ENCODE results near the gene COMMD9. TPM values are rescaled to one million over a fixed set of nuclear protein-coding genes. Genes with fewer than 3 reads are reported as not detected.

The COMMD9 gene
- total RNA-seq, 1 donor from 2014 or later, result 56.2 TPM

DNA sequence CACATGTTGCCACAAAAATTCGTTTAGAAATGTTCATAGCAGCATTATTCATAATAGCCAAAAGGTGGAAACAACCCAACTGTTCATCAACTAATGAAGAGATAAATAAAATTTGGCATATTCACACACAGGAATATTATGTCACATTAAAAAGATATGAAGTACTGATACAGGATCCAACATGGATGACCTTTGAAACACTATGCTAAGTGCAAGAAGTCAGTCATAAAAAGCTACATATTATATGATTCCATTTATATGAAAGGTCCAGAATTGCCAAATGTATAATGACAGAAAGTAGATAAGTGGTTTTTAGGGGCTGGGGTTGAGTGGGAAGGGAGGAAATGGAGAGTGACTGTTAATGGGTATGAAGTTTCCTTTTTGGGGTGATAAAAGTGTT, 15.8 kb upstream of the COMMD9 start:
- DNase-seq (no peak), ATAC-seq (ENCODE audit: poor library complexity) (no peak)
- intact Hi-C loops (cut with DNase I), result no loop called here

DNA sequence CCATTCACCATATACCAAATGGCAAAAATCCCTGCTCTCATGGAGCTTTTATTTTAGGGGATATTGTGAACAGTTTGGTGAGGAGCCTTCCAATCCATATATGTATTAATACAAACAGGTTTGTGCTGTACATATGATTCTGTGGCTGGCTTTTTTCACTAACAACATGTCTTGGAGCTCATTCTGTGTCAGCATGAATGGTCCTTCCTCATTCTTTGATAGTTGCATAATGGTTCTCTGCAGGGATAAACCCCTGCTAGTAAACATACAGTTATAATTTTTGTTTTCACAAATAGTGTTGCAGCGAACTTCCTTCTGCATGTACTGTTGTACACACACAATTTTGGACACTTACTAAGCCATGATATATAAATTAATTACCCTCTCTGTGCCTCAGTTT, 15.1 kb upstream of the COMMD9 start:
- DNase-seq (no peak), ATAC-seq (ENCODE audit: poor library complexity) (no peak)
- intact Hi-C loops (cut with DNase I), result no loop called here

DNA sequence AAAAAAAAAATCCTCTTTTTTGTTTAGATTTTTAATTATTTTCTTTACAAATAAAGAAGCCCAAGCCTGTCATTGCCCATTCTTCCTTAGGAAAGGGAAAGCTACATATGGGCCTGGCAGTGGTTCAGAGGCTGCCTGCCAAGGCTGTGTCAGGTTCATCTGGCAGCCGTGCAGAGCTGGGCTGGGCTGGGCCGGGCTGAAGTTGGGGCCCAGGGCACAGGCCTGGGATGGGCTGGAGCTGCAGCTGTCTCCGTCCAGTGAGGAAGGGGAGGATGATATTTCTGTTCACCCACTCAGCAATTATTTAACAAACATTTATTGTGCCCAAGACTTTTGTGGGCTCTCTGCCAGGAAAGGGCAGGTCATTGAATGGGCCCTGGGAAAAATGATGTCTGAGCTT, 11.4 kb upstream of the COMMD9 start:
- DNase-seq (peak; percentile 84), ATAC-seq (ENCODE audit: poor library complexity) (peak; percentile 97)
- intact Hi-C loops (cut with DNase I), result no loop called here

DNA sequence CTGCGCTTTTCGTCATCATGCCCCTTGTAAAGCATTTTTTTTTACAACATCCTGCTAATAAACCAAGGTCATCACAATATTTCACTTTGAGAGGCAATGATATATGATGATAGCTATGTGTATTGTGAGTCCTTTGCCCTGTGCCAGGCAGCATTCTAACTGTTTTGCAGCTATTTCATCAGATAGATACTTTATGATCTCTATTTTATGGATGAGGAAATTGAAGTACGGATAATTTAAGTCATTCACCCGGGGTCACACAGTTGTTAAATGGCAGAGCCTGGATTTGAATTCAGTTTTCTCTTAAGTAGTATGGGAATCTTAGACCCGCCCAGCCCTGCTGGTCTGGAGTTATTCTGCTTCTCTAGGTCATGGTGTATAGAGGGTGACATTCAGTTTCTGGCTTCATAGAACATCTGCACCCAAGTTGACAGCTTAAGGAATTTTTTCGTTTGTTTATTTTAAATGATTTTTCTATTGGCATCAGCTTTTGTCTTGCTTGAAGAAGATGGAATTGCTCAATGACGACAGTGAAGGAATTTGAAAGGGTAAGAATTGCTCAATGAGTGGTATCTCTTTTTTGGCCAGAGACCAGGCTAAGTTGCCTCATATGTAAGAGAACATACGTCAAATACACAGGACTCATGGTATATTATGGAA, 7.8 kb upstream of the COMMD9 start:
- no peak for ATAC-seq (ENCODE audit: poor library complexity)
- intact Hi-C loops (cut with DNase I), result no loop called here
- no peak for DNase-seq

DNA sequence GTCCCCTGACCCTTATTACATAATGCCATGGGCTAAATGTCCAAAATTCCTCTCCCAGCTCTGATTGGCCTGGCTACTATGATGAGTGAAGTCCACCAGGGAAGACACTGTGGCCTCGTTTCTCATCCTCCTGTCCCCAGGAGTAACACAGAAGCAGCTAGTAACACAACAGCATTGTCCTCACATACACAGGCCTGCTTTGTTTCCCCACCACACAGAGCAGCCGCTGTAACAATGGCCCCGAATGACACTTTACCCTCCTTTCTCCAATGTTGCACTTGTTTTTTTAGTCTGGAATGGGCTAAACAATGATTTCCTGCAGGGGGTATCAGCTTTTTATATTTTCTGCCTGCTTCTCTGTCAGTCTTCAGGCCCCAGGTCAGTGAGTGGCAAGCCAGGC, 6.7 kb upstream of the COMMD9 start, which contains the start of gene PRR5L:
TSS of gene PRR5L (plus strand) at position 363 of the 400 bp plus-strand sequence. CDS start 104,834 bp downstream, outside the sequence.
- ATAC-seq (ENCODE audit: poor library complexity) (no peak), DNase-seq (no peak)
- intact Hi-C loops (cut with DNase I), result no loop called here

DNA sequence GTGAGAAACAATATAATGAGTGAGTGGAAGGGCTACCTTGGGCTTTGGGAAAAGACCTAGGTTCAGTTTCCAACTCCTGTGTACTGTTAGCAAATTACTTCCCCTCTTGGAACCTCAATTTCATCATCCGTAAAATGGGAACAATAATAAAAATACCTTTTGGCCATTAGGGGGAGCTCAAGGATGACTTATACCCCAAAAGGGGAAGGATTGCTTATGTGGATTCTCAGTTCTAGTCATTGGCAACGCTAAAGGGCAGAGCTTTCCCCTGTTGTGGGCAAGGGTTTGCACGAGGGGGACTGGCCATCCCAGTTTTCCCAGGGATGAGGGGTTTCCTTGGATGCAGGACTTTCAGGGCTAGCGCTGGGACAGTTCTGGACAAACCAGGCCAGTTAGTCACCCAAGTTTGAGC, 3.1 kb upstream of the COMMD9 start:
- intact Hi-C loops (cut with DNase I), result loop anchor here (5.0 kb wide), 2 partner anchors 185 to 205 kb away; no protein-coding TSS in a partner anchor
- ATAC-seq (ENCODE audit: poor library complexity) (no peak), DNase-seq (no peak)

DNA sequence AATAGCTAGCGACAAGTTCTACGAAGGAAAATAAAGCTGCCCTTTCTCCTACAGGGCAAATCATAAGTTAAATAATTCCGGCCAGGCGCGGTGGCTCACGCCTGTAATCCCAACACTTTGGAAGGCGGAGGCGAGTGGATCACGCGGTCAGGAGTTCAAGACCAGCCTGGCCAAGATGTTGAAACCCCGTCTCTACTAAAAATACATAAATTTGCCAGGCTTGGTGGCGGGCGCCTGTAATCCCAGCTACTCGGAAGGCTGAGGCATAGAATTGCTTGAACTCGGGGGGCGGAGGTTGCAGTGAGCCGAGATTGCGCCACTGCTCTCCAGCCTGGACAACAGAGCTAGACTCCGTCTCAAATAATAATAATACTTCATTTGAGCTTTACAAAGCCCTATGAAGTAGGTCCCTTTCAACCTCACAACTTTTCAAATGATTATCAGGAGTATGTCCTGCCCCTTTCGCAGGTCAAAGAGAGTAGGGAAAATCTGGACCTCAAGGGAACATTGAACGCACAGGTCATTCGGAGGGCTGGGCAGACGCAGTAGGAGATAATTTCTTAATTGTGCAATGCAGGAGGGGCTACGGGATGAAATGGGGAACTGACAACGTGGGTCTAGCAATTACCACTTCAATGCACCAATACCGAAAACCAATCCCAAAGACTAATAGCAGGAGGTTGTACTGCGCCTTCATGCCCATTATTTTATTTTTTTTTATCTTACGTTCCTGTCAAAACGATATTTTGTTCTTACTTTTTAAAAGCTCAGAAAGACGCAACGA, 590 bp downstream of the COMMD9 start:
- ATAC-seq (ENCODE audit: poor library complexity), result peak; percentile 26
- intact Hi-C loops (cut with DNase I), result no loop called here
- no peak for DNase-seq

DNA sequence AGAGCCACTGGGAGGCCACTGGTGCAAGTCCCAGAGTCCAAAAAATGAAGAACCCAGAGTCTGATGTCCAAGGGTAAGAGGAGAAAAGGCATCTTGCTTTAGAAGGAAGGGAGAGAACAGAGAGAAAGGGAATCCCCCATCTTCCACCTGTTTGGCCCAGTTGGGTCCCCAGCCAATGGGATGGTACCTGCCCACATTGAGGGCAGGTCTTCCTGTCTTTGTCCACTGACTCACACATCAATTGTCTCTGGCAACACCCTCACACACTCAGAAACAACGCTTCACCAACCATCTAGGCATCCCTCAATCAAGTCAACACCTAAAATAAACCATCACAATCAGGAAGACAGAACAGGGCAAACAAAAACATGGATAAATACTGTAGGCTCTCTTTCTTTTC, 6.3 kb downstream of the COMMD9 start:
- DNase-seq (no peak), ATAC-seq (ENCODE audit: poor library complexity) (no peak)
- intact Hi-C loops (cut with DNase I), result no loop called here

DNA sequence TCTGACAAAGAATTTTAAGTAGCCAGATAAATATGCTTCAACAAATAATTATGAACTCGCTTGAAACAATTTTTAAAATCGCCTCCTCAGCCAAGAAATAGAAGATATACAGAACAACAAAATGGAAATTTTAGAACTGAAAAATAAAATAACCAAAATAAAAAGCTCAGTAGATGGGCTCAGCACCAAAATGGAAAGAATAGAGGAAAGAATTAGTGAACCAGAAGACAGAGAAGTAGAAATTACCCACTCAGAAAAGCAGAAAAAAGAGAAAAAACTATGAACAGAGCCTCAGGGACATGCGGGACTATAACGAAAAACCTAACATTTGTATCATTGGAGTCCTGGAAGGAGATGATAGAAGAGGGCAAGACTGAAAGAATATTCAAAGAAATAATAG, 7.4 kb downstream of the COMMD9 start:
- no peak for DNase-seq
- ATAC-seq (ENCODE audit: poor library complexity), result no peak
- intact Hi-C loops (cut with DNase I), result no loop called here

DNA sequence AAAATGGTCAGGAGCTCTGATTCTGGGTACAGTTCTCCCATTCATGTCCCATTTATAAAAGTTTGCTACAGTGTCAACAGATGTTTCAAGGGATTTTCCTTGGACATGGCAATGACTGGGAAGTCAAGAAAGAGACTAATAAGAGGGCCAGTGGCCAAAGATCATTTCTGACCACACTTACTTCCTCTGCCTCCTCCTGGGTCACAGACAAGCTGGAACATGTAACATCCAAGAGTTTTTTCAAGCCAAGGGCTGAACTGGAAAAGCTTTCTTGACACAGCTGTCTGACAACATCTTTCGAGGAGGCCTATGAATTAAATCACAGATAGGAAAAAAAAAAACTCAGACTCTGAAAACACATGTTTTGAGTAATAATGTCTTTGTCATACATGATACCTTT, 8.7 kb downstream of the COMMD9 start:
- intact Hi-C loops (cut with DNase I), result no loop called here
- ATAC-seq (ENCODE audit: poor library complexity) (no peak), DNase-seq (no peak)

DNA sequence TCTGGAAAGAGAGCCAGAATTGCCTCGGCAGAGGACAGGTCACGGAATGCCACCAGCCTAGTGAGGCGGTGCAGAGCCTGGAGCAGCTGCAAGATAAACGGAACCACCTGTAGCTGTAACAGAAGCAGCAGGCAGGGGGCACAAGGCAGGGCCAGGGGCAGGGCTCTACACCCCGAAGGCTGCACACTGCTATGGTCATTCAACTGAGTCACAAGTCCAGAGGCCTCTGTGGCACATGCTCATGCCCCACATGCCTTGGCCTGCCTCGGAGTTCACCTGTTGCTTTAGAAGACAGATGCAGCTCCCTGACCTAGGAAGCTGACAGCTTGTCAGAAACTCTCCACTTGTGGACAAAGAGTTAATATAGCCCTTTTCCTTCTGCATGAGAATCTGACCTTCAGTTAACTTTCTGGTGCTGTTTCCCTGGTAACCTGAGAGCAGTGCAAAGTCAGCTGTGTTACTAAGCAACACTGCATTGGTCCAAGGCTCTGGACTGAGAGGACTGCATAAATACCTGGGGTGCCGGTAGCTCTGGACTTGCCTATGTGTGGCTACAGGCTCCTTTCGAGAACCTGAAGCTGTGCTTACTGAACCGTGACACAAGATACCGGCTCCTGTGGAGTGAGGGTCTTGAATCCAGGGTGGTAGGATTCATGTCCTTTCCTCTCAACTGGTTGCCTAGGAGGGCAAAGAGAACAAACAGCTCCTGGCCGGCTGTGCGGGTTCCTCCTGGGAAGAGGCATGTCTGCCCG, 10.5 kb downstream of the COMMD9 start:
- DNase-seq (no peak), ATAC-seq (ENCODE audit: poor library complexity) (no peak)
- intact Hi-C loops (cut with DNase I), result no loop called here

DNA sequence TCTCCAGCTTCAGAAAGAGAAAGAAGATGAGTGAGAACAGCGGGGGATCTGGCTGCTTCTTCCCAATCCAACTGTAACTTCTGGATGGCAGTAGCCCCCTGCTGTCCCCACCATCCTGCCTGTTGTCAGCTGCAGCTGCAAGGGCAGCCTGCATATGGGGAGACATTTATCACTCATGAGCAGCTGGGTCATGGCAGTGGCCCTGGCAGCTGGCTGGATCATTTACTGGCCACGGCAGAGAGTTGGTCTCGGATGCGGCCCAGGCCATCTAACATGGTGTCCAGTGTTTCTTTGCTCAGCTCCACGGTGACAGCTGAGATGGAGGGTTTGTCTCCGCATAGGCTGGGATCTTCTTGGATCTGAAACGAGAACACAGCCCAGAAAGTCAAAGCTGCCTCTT, 14.8 kb downstream of the COMMD9 start:
- DNase-seq (no peak), ATAC-seq (ENCODE audit: poor library complexity) (no peak)
- intact Hi-C loops (cut with DNase I), result no loop called here

DNA sequence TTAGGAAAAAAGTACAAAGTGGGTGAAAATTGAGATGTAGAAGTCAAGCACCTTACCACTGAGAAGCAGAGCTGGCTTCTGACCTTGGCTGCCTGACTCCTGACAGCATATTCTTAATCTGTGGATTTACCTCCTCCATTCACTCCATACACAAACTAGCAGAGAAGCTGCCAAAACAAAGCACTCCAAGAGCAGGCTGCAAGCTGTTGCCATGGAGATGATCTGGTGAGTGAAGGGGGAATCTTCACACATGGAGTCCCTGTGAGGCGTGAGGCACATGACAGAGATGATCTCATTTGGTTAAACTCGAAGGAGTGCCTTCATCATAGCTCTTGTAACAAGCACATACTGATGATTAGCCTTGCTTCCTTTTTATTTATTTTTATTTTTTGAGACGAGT, 16.1 kb downstream of the COMMD9 start:
- ATAC-seq (ENCODE audit: poor library complexity) (no peak), DNase-seq (no peak)
- intact Hi-C loops (cut with DNase I), result no loop called here

DNA sequence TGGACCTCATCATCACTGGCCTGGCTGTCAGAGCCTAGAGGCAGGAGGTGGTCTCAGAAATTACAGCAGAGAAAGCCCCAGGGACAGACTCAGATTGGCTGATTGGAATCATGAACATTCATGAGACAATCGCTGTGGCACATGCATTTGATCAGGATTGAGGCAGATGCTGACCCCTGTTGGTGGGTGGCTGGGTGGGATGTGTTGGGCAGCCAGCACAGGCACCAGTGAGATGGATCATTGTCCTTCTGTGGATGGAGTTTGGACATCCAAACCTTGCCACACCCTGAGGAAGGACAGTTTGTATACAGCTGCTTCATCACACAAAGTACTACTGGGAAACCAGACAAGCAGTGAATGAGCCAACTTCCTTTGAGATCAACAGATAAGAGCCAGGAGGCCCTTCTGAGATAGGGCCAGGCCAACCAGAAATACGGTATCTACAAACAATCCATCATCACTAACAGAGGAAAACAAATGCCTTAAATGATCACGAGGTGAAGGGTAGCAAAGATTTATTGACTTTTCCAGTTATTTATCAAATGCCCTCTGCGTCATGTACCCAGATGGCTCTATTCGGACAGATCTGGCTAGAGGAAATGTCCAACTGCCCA, 17.3 kb downstream of the COMMD9 start:
- ATAC-seq (ENCODE audit: poor library complexity) (no peak), DNase-seq (no peak)
- intact Hi-C loops (cut with DNase I), result no loop called here

DNA sequence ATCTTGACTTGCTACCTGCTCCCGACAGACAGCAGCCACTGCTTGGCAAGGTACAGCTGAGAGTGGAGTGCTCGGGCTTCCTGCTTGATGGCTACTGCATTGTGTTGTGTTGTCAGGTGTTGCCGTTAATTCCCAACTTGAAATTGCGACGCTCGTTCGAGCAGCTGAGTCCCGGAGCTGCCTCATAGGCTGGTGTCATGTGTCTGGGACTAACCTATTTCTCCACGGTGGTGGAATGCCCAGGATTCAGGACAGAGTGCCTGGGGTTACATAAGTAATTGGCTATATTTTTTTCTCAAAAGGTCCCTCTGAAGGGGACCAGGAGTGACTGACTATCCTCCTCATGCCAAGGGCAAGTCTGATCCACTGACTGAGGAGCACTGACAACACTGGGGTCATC, 18.5 kb downstream of the COMMD9 start:
- intact Hi-C loops (cut with DNase I), result no loop called here

DNA sequence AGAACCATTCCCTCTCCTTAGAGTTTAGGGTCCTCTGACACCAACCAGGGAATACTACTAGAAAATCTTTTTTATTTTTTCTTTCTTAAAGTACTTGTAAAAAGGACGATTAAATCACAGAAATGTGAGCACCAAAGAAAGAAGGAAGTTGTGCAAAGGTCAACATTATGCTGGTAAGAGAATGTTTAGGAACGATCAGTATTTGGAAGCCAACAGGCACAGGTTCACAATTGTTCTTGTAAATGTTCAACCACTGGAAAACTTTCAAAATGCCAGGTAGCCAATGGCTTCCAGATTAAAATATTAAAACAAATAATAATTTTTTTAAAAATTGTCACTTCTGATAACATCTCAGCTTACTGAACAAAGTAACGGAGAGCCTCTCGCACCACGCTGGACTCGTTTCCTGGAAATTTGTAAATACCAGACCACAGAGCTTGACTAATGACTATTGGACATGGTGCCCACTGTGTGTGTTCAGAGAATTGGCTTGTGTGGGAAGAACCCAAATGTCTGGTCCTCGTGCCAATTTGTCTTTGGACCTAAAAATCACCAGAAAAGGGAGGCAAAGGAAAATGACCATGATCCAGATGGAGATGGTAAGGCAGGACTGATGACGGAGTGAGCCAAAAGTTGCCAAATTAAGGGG, 20.8 kb downstream of the COMMD9 start:
- no peak for ATAC-seq (ENCODE audit: poor library complexity)
- intact Hi-C loops (cut with DNase I), result loop anchor here (5.0 to 10.0 kb wide), 3 partner anchors 134 to 651 kb away; partner anchors contain the start of gene FJX1
- DNase-seq, result no peak

More for the DNA sequence above, 18.5 kb downstream of the COMMD9 start:
- DNase-seq (no peak), ATAC-seq (ENCODE audit: poor library complexity) (no peak)

DNA sequence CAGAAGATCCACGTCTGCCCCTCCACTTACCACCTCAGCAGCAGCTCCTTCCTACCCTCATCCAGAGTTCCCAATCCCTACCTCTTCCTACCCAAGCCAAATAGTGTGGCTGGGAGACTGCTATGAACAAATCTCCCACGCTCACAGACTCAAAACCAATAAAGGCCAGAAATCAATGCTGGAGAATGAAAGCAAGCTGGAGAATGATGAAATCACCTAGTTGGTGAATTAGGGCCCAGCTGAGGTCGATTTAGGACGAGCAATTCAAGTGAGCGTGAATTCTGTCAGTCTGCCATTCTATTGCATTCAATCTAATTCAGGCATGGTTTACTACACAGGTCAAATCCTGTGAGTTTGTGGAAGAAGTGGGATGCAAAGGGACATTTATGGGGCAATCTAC, 22.5 kb downstream of the COMMD9 start:
- DNase-seq (no peak), ATAC-seq (ENCODE audit: poor library complexity) (no peak)
- intact Hi-C loops (cut with DNase I), result loop anchor here (5.0 to 10.0 kb wide), 3 partner anchors 132 to 649 kb away; partner anchors contain the start of gene FJX1

DNA sequence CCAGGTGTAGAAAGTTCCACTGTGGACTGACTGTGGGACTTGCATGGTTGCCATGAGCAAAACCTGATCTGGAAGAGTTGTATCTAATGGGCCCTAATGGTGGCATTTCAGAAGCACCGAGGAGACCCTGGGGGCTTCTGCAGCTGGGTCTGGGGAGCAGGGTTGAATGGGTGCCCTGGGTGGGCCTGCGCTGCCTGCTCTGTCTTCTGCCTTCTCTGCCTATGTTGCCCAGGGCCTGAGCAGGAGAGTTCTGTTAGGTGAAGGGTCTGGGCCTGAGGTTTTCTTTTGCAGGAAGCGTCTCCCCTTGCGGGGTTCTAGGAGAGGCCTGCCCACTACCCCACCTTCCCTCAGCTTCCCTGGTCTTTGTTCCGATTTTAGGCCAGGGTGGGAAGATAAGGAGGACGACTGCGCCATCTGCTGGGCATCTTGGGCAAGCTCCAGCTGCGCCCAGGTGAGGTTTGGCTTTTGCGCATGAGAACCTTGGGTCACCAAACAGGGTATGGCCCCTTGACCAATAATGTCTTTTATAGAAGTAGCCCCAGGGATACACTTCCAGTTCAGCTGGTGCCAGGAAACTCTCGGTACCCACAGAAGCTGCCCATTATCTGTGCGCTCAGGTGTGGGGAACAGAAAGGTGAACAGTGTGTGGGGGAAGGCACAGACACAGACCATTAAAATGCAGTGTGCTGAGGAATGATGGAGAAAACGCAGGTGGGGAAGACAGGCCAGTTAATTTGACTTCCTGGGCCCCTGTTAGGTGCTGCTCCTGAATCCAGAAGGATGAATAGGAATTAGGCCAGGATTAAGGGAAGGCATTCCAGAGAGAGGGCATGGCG, 23.2 kb downstream of the COMMD9 start:
- ATAC-seq (ENCODE audit: poor library complexity), result peak; percentile 79
- peak; percentile 65 for DNase-seq

More for the DNA sequence above, 23.2 kb downstream of the COMMD9 start:
- intact Hi-C loops (cut with DNase I), result loop anchor here (5.0 to 10.0 kb wide), 3 partner anchors 131 to 649 kb away; partner anchors contain the start of gene FJX1

Data from Right ventricle myocardium superior (tissue), 1 donor.